Measurements from ENCODE around the gene PSMA5. TPM values are rescaled to one million over a fixed set of nuclear protein-coding genes. Genes with fewer than 3 reads are reported as not detected.

PSMA5 gene
- total RNA-seq, 2 donors from 2014 or later = 19.8 to 27.6 TPM

Other genes with a start within 250 kb of the PSMA5 start
- gene SARS1, start 212.5 kb downstream of the PSMA5 start, total RNA-seq = 100 to 1,000 TPM; 108 to 130 TPM
- 10 to 100 TPM; 20.2 to 23.7 TPM for gene CELSR2, start 176.9 kb downstream of the PSMA5 start, total RNA-seq
- 1 to 10 TPM; 2.2 to 2.4 TPM for gene PSRC1, start 143.3 kb downstream of the PSMA5 start, total RNA-seq
- 100 to 1,000 TPM in 1 of 2 donors, 10 to 100 TPM in 1; 62.2 to 381 TPM for gene MYBPHL, start 119.4 kb downstream of the PSMA5 start, total RNA-seq
- gene SORT1, start 28.5 kb downstream of the PSMA5 start, total RNA-seq = 100 to 1,000 TPM; 114 to 120 TPM
- gene SYPL2, start 40.1 kb upstream of the PSMA5 start, total RNA-seq = 1 to 10 TPM; 4.7 to 9.6 TPM
- gene ATXN7L2, start 57.5 kb upstream of the PSMA5 start, total RNA-seq = 1 to 10 TPM; 2.4 to 3.5 TPM
- gene CYB561D1, start 67.6 kb upstream of the PSMA5 start, total RNA-seq = 1 to 10 TPM; 2.6 to 6.9 TPM
- 10 to 100 TPM; 11.0 to 15.1 TPM for gene AMIGO1, start 83.3 kb upstream of the PSMA5 start, total RNA-seq
- gene GPR61, start 113.4 kb upstream of the PSMA5 start, total RNA-seq = under 1 TPM; 0.11 to 0.16 TPM
- gene GNAI3, start 122.2 kb upstream of the PSMA5 start, total RNA-seq = 1 to 10 TPM; 2.6 to 2.8 TPM
- gene GNAT2, start 193.2 kb upstream of the PSMA5 start, total RNA-seq = under 1 TPM in 1 of 2 donors, not detected in 1; 0.59 TPM
- 10 to 100 TPM; 16.1 to 17.9 TPM for gene AMPD2, start 193.4 kb upstream of the PSMA5 start, total RNA-seq
- 10 to 100 TPM; 24.6 to 52.6 TPM for gene GSTM4, start 229.7 kb upstream of the PSMA5 start, total RNA-seq
- 10 to 100 TPM; 31.7 to 53.8 TPM for gene GSTM2, start 241.6 kb upstream of the PSMA5 start, total RNA-seq